Type B pancreatic cell (in vitro differentiated cells): ENCODE data around the gene VPS26C. TPM values are rescaled to one million over a fixed set of nuclear protein-coding genes. Genes with fewer than 3 reads are reported as not detected.

Experiments
- DNase-seq: peaks from one replicate; pipeline ENCODE4 v3.0.0; 2021; ENCODE audit warnings: mixed read lengths; ENCODE audit not compliant: unreplicated experiment; ENCODE audit errors: extremely low spot score
- H3K27ac Mint-ChIP-seq: 2 replicates; pipeline ENCODE4 v1.8.0; 2021; ENCODE audit warnings: mild to moderate bottlenecking, mixed read lengths
- H3K27me3 Mint-ChIP-seq: 2 replicates; pipeline ENCODE4 v1.8.0; 2021; ENCODE audit warnings: mixed read lengths
- H3K36me3 Mint-ChIP-seq: 2 replicates; pipeline ENCODE4 v1.8.0; 2021; ENCODE audit warnings: mixed read lengths
- H3K4me1 Mint-ChIP-seq: one replicate; pipeline ENCODE4 v1.8.0; 2021; ENCODE audit warnings: mixed read lengths; ENCODE audit not compliant: unreplicated experiment
- H3K4me3 Mint-ChIP-seq: 2 replicates; pipeline ENCODE4 v1.8.0; 2021; ENCODE audit warnings: mild to moderate bottlenecking, mixed read lengths
- H3K9me3 Mint-ChIP-seq: 2 replicates; pipeline ENCODE4 v1.8.0; 2021; ENCODE audit warnings: mixed read lengths
- total RNA-seq: library from RNA; stranded (reverse); gene quantifications from 2 replicates; pipeline ENCODE4 v1.2.1, GENCODE V29; 2021; ENCODE audit warnings: low replicate concordance
- TF ChIP-seq, protein P1 (sequence below): fragments of 200-600 bp; sonication (generic); conservative IDR thresholded peaks from 2 replicates; pipeline ENCODE4 v1.5.0; 2021; ENCODE audit warnings: antibody characterized with exemption, mild to moderate bottlenecking

VPS26C gene
- total RNA-seq, 1 donor from 2014 or later, result 37.9 TPM

DNA sequence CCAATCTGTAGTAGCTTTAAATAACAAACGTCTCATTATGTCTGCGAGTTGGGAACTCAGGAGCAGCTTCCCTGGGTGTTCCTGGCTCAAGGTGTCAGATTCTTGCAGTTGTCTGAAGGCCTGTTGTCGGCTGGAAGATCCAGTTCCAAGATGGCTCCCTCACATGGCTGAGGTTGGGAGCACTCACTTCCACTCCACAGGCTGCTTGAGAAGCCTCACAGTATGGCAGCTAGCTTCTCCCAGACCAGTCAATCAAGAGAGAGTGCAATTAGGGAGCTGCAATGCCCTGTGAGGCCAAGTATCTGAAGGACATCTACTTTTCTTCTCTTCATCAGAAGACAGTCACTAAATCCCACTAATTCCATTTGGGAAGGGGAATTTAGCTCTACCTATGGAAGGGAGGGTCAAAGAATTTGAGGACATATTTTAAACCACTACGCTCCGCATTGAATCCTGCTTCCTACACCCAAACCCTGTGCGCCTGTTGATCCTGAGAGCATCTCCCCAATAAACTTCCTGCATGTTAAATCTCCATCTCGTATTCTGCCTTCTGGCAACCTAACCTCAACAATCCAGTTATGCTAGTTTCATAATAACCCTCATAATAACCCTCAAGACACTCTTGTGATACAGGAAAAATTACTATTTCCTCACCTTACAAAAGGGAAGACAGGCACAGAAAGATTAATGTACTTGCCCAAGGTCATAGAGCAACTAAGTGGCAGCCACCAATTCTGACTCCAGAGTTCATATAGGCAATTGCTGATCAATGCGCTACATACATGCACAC lies 3.6 kb upstream of the VPS26C start:
- H3K36me3 Mint-ChIP-seq, result peaks cover 6% of the 10 kb centered on the region
- H3K4me1 Mint-ChIP-seq, result peaks cover 24% of the 10 kb centered on the region
- H3K27me3 Mint-ChIP-seq, result peaks cover 3% of the 10 kb centered on the region
- TF ChIP-seq, protein P1, sequence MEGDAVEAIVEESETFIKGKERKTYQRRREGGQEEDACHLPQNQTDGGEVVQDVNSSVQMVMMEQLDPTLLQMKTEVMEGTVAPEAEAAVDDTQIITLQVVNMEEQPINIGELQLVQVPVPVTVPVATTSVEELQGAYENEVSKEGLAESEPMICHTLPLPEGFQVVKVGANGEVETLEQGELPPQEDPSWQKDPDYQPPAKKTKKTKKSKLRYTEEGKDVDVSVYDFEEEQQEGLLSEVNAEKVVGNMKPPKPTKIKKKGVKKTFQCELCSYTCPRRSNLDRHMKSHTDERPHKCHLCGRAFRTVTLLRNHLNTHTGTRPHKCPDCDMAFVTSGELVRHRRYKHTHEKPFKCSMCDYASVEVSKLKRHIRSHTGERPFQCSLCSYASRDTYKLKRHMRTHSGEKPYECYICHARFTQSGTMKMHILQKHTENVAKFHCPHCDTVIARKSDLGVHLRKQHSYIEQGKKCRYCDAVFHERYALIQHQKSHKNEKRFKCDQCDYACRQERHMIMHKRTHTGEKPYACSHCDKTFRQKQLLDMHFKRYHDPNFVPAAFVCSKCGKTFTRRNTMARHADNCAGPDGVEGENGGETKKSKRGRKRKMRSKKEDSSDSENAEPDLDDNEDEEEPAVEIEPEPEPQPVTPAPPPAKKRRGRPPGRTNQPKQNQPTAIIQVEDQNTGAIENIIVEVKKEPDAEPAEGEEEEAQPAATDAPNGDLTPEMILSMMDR, result no peak
- H3K9me3 Mint-ChIP-seq, result peaks cover 10% of the 10 kb centered on the region
- no peak for DNase-seq
- H3K4me3 Mint-ChIP-seq, result peak overlapping the region; percentile 82
- H3K27ac Mint-ChIP-seq, result peak overlapping the region; percentile 93

DNA sequence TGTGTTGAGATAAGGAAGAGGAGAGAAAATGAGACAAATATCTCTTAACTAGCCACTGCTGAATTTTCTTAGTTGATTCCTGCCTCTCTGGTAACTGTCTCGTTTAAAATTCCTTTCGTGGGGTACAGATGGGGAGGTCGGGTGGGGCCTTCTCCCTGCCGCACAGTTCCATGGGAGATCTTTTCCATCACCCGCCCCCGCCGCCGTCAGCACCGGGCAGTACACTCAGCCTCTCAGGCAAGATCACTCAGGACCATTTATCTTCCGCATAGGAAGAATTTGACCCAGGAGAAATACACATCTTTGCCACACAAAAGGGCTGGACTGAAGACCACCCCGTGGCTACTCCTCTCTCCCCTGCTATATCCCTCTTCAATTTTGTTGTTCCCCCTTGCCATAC lies 2.3 kb upstream of the VPS26C start:
- Mint-ChIP-seq H3K27me3 (peaks cover 3% of the 10 kb centered on the region), H3K4me3 (peak overlapping the region; percentile 97), H3K27ac (peak overlapping the region; percentile 93), H3K4me1 (peaks cover 31% of the 10 kb centered on the region), H3K36me3 (peaks cover 9% of the 10 kb centered on the region), H3K9me3 (peaks cover 10% of the 10 kb centered on the region)
- TF ChIP-seq, protein P1, result no peak
- no peak for DNase-seq

DNA sequence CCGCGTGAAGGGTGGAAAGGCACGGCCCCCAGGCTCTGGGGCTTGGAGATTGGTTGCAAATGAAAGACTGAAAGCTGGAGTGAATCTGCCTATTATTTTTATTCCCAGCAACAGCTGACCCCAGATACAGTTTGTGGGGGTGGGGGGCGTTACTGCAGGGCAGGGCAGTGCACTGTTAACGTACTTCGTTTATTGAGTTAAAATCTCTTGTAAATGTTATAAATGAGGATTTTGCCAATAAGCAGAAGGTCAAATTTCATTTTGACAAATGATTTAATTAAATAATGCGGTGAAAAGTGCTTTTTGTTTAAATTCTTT lies 1.0 kb upstream of the VPS26C start:
- H3K27ac Mint-ChIP-seq, result peak overlapping the region; percentile 93
- H3K9me3 Mint-ChIP-seq, result peaks cover 10% of the 10 kb centered on the region
- H3K4me1 Mint-ChIP-seq, result peaks cover 37% of the 10 kb centered on the region
- peaks cover 3% of the 10 kb centered on the region for H3K27me3 Mint-ChIP-seq
- peaks cover 9% of the 10 kb centered on the region for H3K36me3 Mint-ChIP-seq
- DNase-seq, result no peak
- TF ChIP-seq, protein P1, result no peak
- H3K4me3 Mint-ChIP-seq, result peak overlapping the region; percentile 97

DNA sequence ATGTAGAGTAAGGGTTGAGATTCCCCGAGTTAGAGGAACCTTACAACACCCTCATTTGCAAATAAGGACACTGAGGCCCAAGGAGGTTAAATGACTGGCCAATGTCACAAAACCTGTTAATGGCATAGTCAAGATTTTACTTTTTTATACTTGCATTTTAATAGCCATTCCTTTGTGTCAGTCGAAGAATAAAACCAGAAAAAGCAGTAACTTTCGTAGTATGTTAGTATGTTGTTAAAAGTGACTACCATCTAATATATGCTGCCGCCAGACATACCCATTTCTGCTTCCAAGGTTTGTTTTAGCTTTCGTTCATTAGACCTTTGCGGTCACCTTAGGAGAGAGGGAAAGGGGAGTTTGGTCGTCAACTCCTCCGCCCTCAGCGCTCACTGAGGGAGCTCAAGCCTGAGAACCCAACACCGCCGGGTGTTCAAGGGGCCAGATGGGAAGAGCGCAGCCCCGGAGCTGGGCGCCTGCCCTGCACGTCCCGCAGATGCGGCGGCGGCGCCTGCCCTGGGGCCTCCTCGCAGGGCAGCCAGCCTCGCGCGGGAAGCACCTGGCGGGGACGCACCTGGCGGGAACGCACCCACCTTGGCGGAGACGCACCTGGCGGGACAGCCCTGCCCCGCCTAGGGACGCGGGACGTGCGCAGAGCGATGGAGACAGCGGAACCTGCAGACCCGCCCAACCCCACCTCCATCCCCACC lies 466 bp downstream of the VPS26C start:
- H3K27me3 Mint-ChIP-seq, result peaks cover 3% of the 10 kb centered on the region
- peak overlapping the region; percentile 93 for H3K27ac Mint-ChIP-seq
- TF ChIP-seq, protein P1, result no peak
- peak overlapping the region; percentile 97 for H3K4me3 Mint-ChIP-seq
- peaks cover 10% of the 10 kb centered on the region for H3K9me3 Mint-ChIP-seq
- peak; percentile 78 for DNase-seq
- H3K36me3 Mint-ChIP-seq, result peaks cover 9% of the 10 kb centered on the region
- peaks cover 37% of the 10 kb centered on the region for H3K4me1 Mint-ChIP-seq

DNA sequence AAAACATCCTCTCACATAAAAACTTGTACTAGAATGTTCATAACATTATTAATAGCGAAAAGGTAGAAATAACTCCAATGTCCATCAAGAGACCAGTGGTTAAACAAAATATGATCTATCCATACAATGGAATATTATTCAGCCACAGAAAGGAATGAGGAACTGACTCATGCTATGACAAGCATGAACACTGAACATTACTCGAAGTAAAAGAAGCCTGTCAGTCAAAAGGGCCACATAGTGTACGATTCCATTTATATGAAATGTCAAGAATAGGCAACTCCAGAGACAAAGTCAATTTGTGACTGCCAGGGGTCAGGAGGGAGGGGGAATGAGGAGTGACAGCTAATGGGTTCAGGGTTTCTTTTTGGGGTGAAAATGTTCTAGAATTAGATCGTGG lies 2.3 kb downstream of the VPS26C start:
- Mint-ChIP-seq H3K27me3 (no peaks in the 10 kb centered on the region), H3K4me1 (peaks cover 31% of the 10 kb centered on the region), H3K27ac (peak overlapping the region; percentile 96), H3K9me3 (no peaks in the 10 kb centered on the region), H3K36me3 (peaks cover 4% of the 10 kb centered on the region), H3K4me3 (peak overlapping the region; percentile 61)
- no peak for DNase-seq
- TF ChIP-seq, protein P1, result no peak
